GM12872 (cell line): Measurements from ENCODE around the gene TTLL7.

ENCODE experiments used
- CTCF ChIP-seq: IDR thresholded peaks from 3 replicates; pipeline ENCODE4 v1.5.1; 2011; ENCODE audit warnings: low read depth, mild to moderate bottlenecking, low read length, moderate library complexity; ENCODE audit not compliant: insufficient read depth

Gene TTLL7

GRCh38 chr1:84020151-84020550, 21.2 kb upstream of the TTLL7 start:
- no peak for TF ChIP-seq CTCF

GRCh38 chr1:84019217-84019616, 20.3 kb upstream of the TTLL7 start:
- no peak for TF ChIP-seq CTCF

GRCh38 chr1:84013708-84014107, 14.8 kb upstream of the TTLL7 start:
- TF ChIP-seq CTCF = no peak

- no peak for TF ChIP-seq CTCF
These were observed 13.1 kb upstream of the TTLL7 start for GRCh38 chr1:84012018-84012417.

GRCh38 chr1:84010136-84010535, 11.2 kb upstream of the TTLL7 start:
- TF ChIP-seq CTCF = no peak

- no peak for TF ChIP-seq CTCF
These were observed 9.7 kb upstream of the TTLL7 start for GRCh38 chr1:84008631-84009030.

- no peak for TF ChIP-seq CTCF
These were observed 7.7 kb upstream of the TTLL7 start for GRCh38 chr1:84006591-84006990.

GRCh38 chr1:84001501-84001900, 2.6 kb upstream of the TTLL7 start:
- TF ChIP-seq CTCF = no peak
